T-helper 17 cell (primary cell): ENCODE results near the gene TTC22. TPM values are rescaled to one million over a fixed set of nuclear protein-coding genes. Genes with fewer than 3 reads are reported as not detected.

ENCODE experiments used
- ATAC-seq: fragments of 150-1000 bp; cut with Tn5 transposase; 2 replicates; pipeline ENCODE4 v1.10.0; 2021; ENCODE audit warnings: mild to moderate bottlenecking, moderate library complexity
- DNase-seq, 3 donors: peaks; one replicate each; pipeline versions ENCODE4 v3.0.0 to v3.0.0-alpha.2; 2020 to 2021
- H3K9me3 ChIP-seq: one replicate; pipeline ENCODE4 v1.7.0; 2013; ENCODE audit warnings: low read length, mild to moderate bottlenecking; ENCODE audit not compliant: control insufficient read depth, poor library complexity, severe bottlenecking
- H3K27ac Mint-ChIP-seq: one replicate; pipeline ENCODE4 v1.8.0; 2022; ENCODE audit warnings: mild to moderate bottlenecking, moderate library complexity, mixed read lengths
- H3K27me3 Mint-ChIP-seq: one replicate; pipeline ENCODE4 v1.8.0; 2022; ENCODE audit warnings: mixed read lengths
- H3K36me3 Mint-ChIP-seq: one replicate; pipeline ENCODE4 v1.8.0; 2022; ENCODE audit warnings: low read depth, mixed read lengths
- H3K4me1 Mint-ChIP-seq: one replicate; pipeline ENCODE4 v1.8.0; 2022; ENCODE audit warnings: mild to moderate bottlenecking, mixed read lengths
- H3K4me3 Mint-ChIP-seq: one replicate; pipeline ENCODE4 v1.8.0; 2022; ENCODE audit warnings: mild to moderate bottlenecking, moderate library complexity, mixed read lengths
- total RNA-seq, 4 donors: library from RNA in 2 of 4; stranded (reverse) in 2 of 4; gene quantifications; one replicate each; pipeline ENCODE4 v1.2.3 and lab custom pipeline; 2022 to 2026

TTC22 gene
- total RNA-seq, 2 donors from 2014 or later: 10.4 to 11.2 TPM

GRCh38 chr1:54796902-54797301 lies 4.2 kb downstream of the TTC22 start:
- Mint-ChIP-seq H3K4me3 (no peak overlapping the region), H3K27ac (peak overlapping the region; percentile 70), H3K27me3 (no peaks in the 10 kb centered on the region), H3K36me3 (no peaks in the 10 kb centered on the region), H3K4me1 (peaks cover 46% of the 10 kb centered on the region)
- DNase-seq: no peak
- no peak for ATAC-seq
- H3K9me3 ChIP-seq: no peaks in the 10 kb centered on the region

DNA sequence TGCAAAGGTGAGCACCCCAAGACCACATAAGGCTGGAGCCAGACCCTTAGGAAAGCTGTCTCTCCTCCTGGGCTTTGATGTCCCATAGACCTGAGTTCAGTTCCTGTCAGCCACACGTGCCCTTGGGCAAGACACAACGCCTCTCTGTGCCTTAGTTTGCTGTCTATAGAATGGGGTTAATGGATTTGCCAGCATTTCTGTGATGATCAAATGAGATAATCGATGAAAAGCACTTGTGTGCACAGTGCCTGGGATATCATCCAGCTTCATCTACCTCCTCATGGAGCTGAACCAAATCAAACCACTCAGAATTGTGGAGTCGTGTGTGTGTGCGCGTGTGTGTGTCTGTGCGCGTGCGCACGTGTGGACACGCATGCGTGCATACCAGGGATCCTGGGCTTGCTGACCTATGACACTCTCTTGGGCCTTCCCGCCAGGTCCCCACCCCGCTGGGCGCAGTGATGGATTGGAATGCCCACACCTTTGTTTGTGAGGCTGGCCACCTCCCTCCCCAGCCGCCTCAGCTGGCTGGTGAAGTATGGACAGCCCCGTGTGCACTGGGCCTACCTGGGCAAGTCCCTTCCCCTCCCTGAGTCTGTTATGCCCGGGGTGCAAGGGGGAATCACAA lies 5.2 kb downstream of the TTC22 start:
- peaks cover 44% of the 10 kb centered on the region for H3K4me1 Mint-ChIP-seq
- H3K27ac Mint-ChIP-seq: no peak overlapping the region
- no peak overlapping the region for H3K4me3 Mint-ChIP-seq

DNA sequence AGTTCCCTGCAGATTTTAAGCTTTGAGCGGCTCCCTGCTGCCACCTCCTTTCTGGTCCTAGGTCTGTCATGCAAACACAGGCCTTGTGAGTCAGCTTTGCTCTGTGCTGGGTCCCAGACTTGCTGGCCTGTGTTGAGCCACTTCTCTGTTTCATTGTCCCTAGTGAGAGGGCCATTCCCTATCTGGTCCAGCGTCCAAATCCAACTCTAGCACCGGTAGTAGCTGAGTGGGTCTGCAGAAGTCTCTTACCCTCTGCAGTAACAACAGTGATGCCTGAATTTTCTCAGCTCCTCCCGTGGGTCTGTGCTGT lies 5.8 kb downstream of the TTC22 start:
- no peak overlapping the region for H3K27ac Mint-ChIP-seq
- ATAC-seq (no peak), DNase-seq (no peak)
- no peak overlapping the region for H3K4me3 Mint-ChIP-seq
- H3K9me3 ChIP-seq: no peaks in the 10 kb centered on the region
- H3K4me1 Mint-ChIP-seq: peaks cover 44% of the 10 kb centered on the region
- no peaks in the 10 kb centered on the region for H3K36me3 Mint-ChIP-seq
- no peaks in the 10 kb centered on the region for H3K27me3 Mint-ChIP-seq

More for the DNA sequence above, 5.2 kb downstream of the TTC22 start:
- no peaks in the 10 kb centered on the region for H3K9me3 ChIP-seq
- ATAC-seq: no peak
- H3K27me3 Mint-ChIP-seq: no peaks in the 10 kb centered on the region
- no peaks in the 10 kb centered on the region for H3K36me3 Mint-ChIP-seq
- DNase-seq: no peak

GRCh38 chr1:54794451-54795355 lies 6.4 kb downstream of the TTC22 start:
- H3K9me3 ChIP-seq: no peaks in the 10 kb centered on the region
- peaks cover 40% of the 10 kb centered on the region for H3K4me1 Mint-ChIP-seq
- no peak overlapping the region for H3K27ac Mint-ChIP-seq
- no peaks in the 10 kb centered on the region for H3K27me3 Mint-ChIP-seq
- H3K4me3 Mint-ChIP-seq: no peak overlapping the region
- H3K36me3 Mint-ChIP-seq: peaks cover 2% of the 10 kb centered on the region
- no peak for DNase-seq
- ATAC-seq: no peak

DNA sequence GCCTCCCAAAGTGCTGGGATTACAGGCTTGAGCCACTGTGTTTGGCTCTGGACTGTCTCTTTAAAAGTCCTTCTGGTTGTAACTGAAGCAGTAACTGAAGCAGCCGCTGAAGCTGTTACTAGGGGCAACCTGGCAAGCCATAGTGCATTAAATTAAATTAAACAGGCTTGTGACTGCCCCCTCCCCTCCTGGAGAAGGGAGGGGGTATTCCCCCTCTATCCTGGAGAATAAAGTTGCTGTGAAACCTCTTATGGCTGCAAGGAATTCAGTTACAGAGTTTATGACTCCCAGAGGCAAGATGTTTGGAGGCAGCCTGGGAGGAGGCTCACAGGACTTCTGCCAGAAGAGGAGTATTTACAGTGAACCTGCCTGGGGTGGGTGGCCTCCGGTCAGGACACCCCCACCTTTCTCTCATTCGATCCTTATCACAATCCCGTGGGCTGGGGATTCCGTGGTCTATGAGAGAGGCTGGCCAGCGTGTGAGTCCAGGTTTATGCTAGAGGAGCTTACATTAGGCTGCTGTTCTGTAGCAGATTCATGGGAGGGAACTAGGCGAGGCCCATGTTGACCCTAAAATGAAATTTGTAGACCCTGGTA lies 8.3 kb downstream of the TTC22 start:
- DNase-seq: no peak
- no peaks in the 10 kb centered on the region for H3K9me3 ChIP-seq
- no peak overlapping the region for H3K27ac Mint-ChIP-seq
- peaks cover 3% of the 10 kb centered on the region for H3K36me3 Mint-ChIP-seq
- no peak overlapping the region for H3K4me3 Mint-ChIP-seq
- no peak for ATAC-seq
- H3K27me3 Mint-ChIP-seq: no peaks in the 10 kb centered on the region
- H3K4me1 Mint-ChIP-seq: peaks cover 27% of the 10 kb centered on the region

- Mint-ChIP-seq H3K36me3 (peaks cover 5% of the 10 kb centered on the region), H3K27ac (no peak overlapping the region)
These were observed 9.1 kb downstream of the TTC22 start for GRCh38 chr1:54791880-54792522.

DNA sequence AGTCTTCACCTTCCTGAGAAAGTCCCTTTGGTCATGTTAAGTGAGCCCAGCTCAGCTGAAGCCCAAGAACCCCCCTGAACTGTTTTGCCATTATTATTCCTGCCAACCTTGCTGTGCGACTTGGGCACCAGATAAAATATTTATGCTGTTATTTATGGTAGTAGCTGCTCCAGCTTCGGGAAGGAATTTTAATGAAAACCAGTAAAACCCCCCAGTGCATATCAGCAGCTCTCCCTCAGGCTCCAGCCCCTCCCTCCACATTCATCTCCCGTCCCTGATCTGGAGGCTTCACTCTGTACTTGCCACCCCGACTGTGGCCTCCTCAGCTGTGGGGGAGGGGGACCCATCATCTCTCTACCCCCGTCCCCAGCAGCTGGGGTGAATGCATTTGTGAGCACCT lies 12.7 kb downstream of the TTC22 start:
- H3K4me3 Mint-ChIP-seq: no peak overlapping the region
- no peak for DNase-seq
- peaks cover 8% of the 10 kb centered on the region for H3K36me3 Mint-ChIP-seq
- no peak for ATAC-seq
- H3K9me3 ChIP-seq: no peaks in the 10 kb centered on the region
- H3K4me1 Mint-ChIP-seq: peaks cover 11% of the 10 kb centered on the region
- H3K27me3 Mint-ChIP-seq: no peaks in the 10 kb centered on the region
- peak overlapping the region; percentile 74 for H3K27ac Mint-ChIP-seq

More at GRCh38 chr1:54791880-54792522, 9.1 kb downstream of the TTC22 start:
- no peak for DNase-seq
- Mint-ChIP-seq H3K4me1 (peaks cover 21% of the 10 kb centered on the region), H3K4me3 (no peak overlapping the region), H3K27me3 (no peaks in the 10 kb centered on the region)
- H3K9me3 ChIP-seq: no peaks in the 10 kb centered on the region
- no peak for ATAC-seq

- H3K27ac Mint-ChIP-seq: peak overlapping the region; percentile 45
- no peak overlapping the region for H3K4me3 Mint-ChIP-seq
- peaks cover 12% of the 10 kb centered on the region for H3K36me3 Mint-ChIP-seq
- no peaks in the 10 kb centered on the region for H3K27me3 Mint-ChIP-seq
- DNase-seq: no peak
- no peak for ATAC-seq
- H3K9me3 ChIP-seq: no peaks in the 10 kb centered on the region
- peaks cover 11% of the 10 kb centered on the region for H3K4me1 Mint-ChIP-seq
These were observed 13.5 kb downstream of the TTC22 start for GRCh38 chr1:54787604-54788003.

DNA sequence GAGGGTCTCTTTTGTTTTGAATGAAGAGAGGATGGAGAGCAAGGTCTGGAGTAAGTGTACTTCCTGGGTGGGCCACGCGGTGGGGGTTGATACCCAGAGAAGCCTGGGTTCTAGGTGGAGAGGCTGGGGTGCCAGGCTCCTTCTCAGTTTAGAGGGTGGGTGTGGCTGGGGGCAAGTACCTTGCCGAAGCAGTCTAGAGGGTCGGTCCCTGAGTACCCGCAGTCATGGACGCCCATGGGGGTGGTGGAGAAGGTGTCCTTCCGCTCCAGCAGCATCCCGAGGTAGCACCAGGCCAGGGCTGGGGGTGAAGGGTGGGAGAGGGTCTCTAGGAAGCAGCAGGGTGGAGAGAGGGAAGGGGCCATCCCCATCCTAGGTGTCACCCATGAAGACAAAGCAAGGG lies 14.3 kb downstream of the TTC22 start:
- peaks cover 12% of the 10 kb centered on the region for H3K36me3 Mint-ChIP-seq
- no peak for DNase-seq
- no peak for ATAC-seq
- H3K27me3 Mint-ChIP-seq: no peaks in the 10 kb centered on the region
- peak overlapping the region; percentile 45 for H3K27ac Mint-ChIP-seq
- peaks cover 12% of the 10 kb centered on the region for H3K4me1 Mint-ChIP-seq
- no peak overlapping the region for H3K4me3 Mint-ChIP-seq
- no peaks in the 10 kb centered on the region for H3K9me3 ChIP-seq

DNA sequence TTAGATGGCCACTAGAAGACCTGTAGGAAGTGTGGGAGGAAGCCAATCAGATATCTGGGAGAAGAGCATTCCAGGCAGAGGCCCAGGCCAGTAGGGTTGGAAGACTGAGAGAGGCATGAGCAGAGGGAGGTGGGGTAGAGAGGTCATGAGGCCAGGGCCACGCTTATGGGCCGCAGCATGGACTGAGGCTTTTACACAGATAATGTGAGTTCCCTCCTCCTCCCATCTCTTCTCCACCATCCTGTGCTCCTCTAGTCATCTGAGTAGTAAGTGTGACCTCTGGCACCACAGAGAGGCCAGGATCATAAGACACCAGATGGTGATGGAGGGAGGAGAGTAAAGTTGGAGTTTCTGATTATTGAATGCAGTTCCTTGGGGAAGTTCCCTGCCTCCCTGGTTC lies 17.1 kb downstream of the TTC22 start:
- Mint-ChIP-seq H3K27me3 (no peaks in the 10 kb centered on the region), H3K36me3 (peaks cover 13% of the 10 kb centered on the region), H3K27ac (no peak overlapping the region), H3K4me3 (no peak overlapping the region), H3K4me1 (peaks cover 8% of the 10 kb centered on the region)
- no peaks in the 10 kb centered on the region for H3K9me3 ChIP-seq
- DNase-seq: no peak
- ATAC-seq: no peak

- peaks cover 11% of the 10 kb centered on the region for H3K4me1 Mint-ChIP-seq
- ATAC-seq (no peak), DNase-seq (no peak)
- no peaks in the 10 kb centered on the region for H3K27me3 Mint-ChIP-seq
- peak overlapping the region; percentile 2 for H3K27ac Mint-ChIP-seq
- H3K36me3 Mint-ChIP-seq: peaks cover 17% of the 10 kb centered on the region
- no peak overlapping the region for H3K4me3 Mint-ChIP-seq
- no peaks in the 10 kb centered on the region for H3K9me3 ChIP-seq
These were observed 18.5 kb downstream of the TTC22 start for GRCh38 chr1:54782588-54782987.

DNA sequence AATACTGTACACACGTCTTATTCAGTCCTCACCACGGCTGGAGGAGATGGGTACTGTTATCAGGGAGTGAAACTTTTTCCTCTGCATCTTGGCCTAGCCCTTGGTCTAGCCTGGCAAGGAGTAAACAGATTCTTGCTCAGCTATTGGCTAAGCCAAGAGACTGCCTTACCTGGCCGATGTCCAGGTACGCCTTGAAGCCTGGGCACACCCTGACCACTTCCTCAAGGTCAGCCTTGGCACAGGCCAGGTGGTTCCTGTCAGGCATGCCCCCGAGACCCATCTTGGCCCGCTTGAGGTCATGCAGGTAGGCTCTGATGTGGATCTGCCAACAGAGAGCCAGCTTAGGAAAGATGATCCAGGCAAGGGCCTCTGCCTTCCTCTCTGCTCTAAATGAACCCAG lies 19.0 kb downstream of the TTC22 start:
- no peaks in the 10 kb centered on the region for H3K27me3 Mint-ChIP-seq
- H3K4me1 Mint-ChIP-seq: peaks cover 11% of the 10 kb centered on the region
- DNase-seq (no peak), ATAC-seq (no peak)
- H3K4me3 Mint-ChIP-seq: no peak overlapping the region
- H3K9me3 ChIP-seq: no peaks in the 10 kb centered on the region
- H3K27ac Mint-ChIP-seq: peak overlapping the region; percentile 2
- peaks cover 15% of the 10 kb centered on the region for H3K36me3 Mint-ChIP-seq

DNA sequence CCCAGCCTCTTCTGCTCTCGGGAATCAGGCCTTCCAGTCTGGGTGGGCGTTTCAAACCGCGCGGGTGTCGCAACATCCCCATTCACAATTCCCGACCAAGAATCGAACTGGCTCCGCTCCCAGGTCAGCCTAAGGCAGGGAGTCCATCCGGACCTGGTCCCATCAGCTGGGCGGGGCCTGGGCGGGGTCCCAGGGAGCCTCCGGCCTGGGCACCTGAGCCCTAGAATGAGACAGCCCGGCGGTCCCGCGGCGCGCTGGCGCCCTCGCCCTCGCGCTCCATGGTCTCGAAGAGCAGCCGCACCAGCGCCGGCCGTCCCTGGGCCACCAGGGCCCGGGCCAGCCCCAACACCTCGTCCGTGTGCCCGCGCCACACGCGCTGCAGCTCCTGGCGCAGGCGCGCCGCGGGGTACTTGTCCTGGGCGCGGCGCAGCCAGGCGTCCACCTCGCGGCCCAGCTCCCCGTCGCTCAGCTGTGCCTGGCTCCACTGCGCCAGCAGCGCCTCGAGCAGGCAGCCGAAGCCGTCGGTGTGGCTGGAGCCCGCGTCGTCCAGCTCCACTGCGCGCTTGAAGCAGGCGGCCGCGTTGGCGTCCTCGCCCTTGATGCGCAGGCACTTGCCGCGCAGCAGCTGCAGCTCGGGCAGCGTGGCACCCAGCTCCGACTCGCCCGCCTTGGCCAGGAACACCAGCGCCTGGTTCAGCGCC lies 19.9 kb downstream of the TTC22 start:
- H3K27ac Mint-ChIP-seq: no peak overlapping the region

More for the DNA sequence above, 19.9 kb downstream of the TTC22 start:
- no peaks in the 10 kb centered on the region for H3K9me3 ChIP-seq
- ATAC-seq (no peak), DNase-seq (no peak)
- H3K36me3 Mint-ChIP-seq: peaks cover 11% of the 10 kb centered on the region
- no peak overlapping the region for H3K4me3 Mint-ChIP-seq
- H3K4me1 Mint-ChIP-seq: peaks cover 7% of the 10 kb centered on the region
- H3K27me3 Mint-ChIP-seq: no peaks in the 10 kb centered on the region
